Measurements from ENCODE around the gene CYP2F1.

DNA sequence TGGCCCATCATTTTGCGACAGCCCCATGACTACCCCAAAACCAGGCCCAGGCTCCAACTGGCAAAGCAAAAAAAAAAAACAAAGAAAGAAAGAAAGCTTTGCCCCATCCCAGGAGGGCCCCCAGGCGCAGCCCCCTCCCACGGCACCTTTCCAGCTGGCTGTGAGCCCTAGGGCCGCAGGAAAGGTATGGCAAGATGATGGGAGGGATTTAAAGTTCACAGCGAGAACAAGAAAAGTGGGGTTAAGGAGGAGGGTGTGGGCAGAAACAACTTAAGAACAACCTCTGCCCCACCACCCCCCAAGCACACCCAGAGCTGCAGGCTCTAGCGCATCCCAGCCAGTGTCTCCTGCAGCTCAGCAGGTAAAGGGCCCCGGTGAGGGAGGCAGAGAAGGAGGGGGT, at the start of gene CYP2F1:
- TF ChIP-seq, protein P1, sequence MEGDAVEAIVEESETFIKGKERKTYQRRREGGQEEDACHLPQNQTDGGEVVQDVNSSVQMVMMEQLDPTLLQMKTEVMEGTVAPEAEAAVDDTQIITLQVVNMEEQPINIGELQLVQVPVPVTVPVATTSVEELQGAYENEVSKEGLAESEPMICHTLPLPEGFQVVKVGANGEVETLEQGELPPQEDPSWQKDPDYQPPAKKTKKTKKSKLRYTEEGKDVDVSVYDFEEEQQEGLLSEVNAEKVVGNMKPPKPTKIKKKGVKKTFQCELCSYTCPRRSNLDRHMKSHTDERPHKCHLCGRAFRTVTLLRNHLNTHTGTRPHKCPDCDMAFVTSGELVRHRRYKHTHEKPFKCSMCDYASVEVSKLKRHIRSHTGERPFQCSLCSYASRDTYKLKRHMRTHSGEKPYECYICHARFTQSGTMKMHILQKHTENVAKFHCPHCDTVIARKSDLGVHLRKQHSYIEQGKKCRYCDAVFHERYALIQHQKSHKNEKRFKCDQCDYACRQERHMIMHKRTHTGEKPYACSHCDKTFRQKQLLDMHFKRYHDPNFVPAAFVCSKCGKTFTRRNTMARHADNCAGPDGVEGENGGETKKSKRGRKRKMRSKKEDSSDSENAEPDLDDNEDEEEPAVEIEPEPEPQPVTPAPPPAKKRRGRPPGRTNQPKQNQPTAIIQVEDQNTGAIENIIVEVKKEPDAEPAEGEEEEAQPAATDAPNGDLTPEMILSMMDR (IDR thresholded peaks at IDR 0.05; ENCODE audit: poor library complexity, severe bottlenecking), result no peak
- TF ChIP-seq EP300 (conservative IDR thresholded peaks at IDR 0.05; ENCODE audit: poor library complexity, severe bottlenecking), result no peak
